Neural crest cell (in vitro differentiated cells): ENCODE results near the gene OR5K1. TPM values are rescaled to one million over a fixed set of nuclear protein-coding genes. Genes with fewer than 3 reads are reported as not detected.

Source experiments
- DNase-seq: peaks from one replicate; pipeline ENCODE4 v3.0.0; 2021; ENCODE audit warnings: low read depth, mixed read lengths, low spot score
- H3K27ac Mint-ChIP-seq: one replicate; pipeline ENCODE4 v1.8.0; 2021; ENCODE audit warnings: mild to moderate bottlenecking, mixed read lengths; ENCODE audit not compliant: unreplicated experiment
- H3K27me3 Mint-ChIP-seq: 2 replicates; pipeline ENCODE4 v1.8.0; 2021; ENCODE audit warnings: low read depth, mild to moderate bottlenecking, mixed read lengths
- H3K36me3 Mint-ChIP-seq: 2 replicates; pipeline ENCODE4 v1.8.0; 2021; ENCODE audit warnings: low read depth, mild to moderate bottlenecking, mixed read lengths
- H3K4me1 Mint-ChIP-seq: 2 replicates; pipeline ENCODE4 v1.8.0; 2021; ENCODE audit warnings: mixed read lengths
- H3K4me3 Mint-ChIP-seq: one replicate; pipeline ENCODE4 v1.8.0; 2021; ENCODE audit warnings: mild to moderate bottlenecking, mixed read lengths
- H3K9me3 Mint-ChIP-seq: 2 replicates; pipeline ENCODE4 v1.8.0; 2021; ENCODE audit warnings: mixed read lengths
- total RNA-seq: library from RNA; stranded (reverse); gene quantifications from 2 replicates; pipeline ENCODE4 v1.2.1, GENCODE V29; 2021
- TF ChIP-seq, protein P1 (sequence below): fragments of 200-600 bp; sonication (generic); conservative IDR thresholded peaks from 2 replicates; pipeline ENCODE4 v1.5.0; 2021; ENCODE audit warnings: antibody characterized with exemption, mild to moderate bottlenecking

Gene OR5K1
- total RNA-seq, 1 donor from 2014 or later, result not detected

DNA sequence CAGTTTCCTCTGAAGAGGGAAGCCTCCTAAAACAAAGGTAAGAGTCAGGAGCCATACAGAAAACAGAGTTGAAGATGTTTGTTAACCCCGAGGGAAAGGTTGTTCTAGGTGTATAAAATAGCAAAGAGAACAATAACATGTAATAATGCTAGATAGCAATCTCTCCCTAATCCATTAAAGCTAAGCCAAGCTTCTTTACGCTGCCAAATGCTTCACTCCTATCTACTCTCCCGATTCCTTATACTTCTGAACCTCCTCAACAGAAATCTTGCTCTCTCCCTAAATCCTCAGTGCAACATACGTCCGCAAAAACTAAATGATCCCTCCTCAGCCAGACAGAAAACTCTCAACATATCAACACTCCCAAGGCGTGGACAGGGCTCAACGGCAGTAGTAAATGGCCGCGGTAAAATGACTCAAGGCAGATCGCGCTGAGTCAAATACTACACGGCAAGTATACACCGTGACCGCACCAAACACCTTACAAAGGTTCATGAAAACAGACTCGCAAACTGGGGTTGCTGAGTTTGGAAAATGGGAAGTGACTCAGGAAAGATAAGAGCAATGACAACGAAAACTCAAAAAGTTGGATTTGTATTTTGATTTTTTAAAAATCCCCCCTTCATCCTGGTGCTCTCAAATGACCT is 59.0 kb downstream of the OR5K1 start:
- H3K4me1 Mint-ChIP-seq, result peaks cover 39% of the 10 kb centered on the region
- peak overlapping the region; percentile 64 for H3K27ac Mint-ChIP-seq
- no peaks in the 10 kb centered on the region for H3K27me3 Mint-ChIP-seq
- DNase-seq, result peak; percentile 22
- H3K36me3 Mint-ChIP-seq, result peaks cover 9% of the 10 kb centered on the region
- peak overlapping the region; percentile 90 for H3K4me3 Mint-ChIP-seq
- TF ChIP-seq, protein P1, sequence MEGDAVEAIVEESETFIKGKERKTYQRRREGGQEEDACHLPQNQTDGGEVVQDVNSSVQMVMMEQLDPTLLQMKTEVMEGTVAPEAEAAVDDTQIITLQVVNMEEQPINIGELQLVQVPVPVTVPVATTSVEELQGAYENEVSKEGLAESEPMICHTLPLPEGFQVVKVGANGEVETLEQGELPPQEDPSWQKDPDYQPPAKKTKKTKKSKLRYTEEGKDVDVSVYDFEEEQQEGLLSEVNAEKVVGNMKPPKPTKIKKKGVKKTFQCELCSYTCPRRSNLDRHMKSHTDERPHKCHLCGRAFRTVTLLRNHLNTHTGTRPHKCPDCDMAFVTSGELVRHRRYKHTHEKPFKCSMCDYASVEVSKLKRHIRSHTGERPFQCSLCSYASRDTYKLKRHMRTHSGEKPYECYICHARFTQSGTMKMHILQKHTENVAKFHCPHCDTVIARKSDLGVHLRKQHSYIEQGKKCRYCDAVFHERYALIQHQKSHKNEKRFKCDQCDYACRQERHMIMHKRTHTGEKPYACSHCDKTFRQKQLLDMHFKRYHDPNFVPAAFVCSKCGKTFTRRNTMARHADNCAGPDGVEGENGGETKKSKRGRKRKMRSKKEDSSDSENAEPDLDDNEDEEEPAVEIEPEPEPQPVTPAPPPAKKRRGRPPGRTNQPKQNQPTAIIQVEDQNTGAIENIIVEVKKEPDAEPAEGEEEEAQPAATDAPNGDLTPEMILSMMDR, result no peak
- peaks cover 2% of the 10 kb centered on the region for H3K9me3 Mint-ChIP-seq

Other genes starting within 250 kb of the OR5K1 start
- gene OR5H6, start 199.0 kb upstream of the OR5K1 start, total RNA-seq, result not detected in 2 replicates
- gene OR5H2, start 180.7 kb upstream of the OR5K1 start, total RNA-seq, result not detected in 2 replicates
- gene OR5K4, start 109.3 kb upstream of the OR5K1 start, total RNA-seq, result not detected in 2 replicates
- not detected in 2 replicates for gene OR5K3, start 72.5 kb upstream of the OR5K1 start, total RNA-seq
- not detected in 2 replicates for gene OR5K2, start 34.5 kb downstream of the OR5K1 start, total RNA-seq
- gene CLDND1, start 59.7 kb downstream of the OR5K1 start, total RNA-seq, result 93.5 and 102 TPM in 2 replicates
- gene GPR15, start 68.8 kb downstream of the OR5K1 start, total RNA-seq, result not detected in 2 replicates
- gene CPOX, start 130.4 kb downstream of the OR5K1 start, total RNA-seq, result 28.1 and 29.8 TPM in 2 replicates